ENCODE results near the gene ARSK. TPM values are rescaled to one million over a fixed set of nuclear protein-coding genes. Genes with fewer than 3 reads are reported as not detected.

Gene ARSK
- total and polyA plus RNA-seq, 2 donors from 2014 or later: 4.5 to 5.9 TPM

- no peaks in the 10 kb centered on the region for H3K36me3 ChIP-seq (ENCODE audit: control insufficient read depth in 2 of 3, insufficient read depth in 3 of 3, low read length in 3 of 3)
- intact Hi-C loops (cut with DNase I): no loop called here
- no peak overlapping the region for H3K4me3 ChIP-seq (ENCODE audit: low read length in 3 of 3)
- no peaks in the 10 kb centered on the region for H3K27me3 ChIP-seq (ENCODE audit: control insufficient read depth, insufficient read depth, low read length)
- no peak overlapping the region for H3K9ac ChIP-seq (ENCODE audit: low read length in 3 of 3)
- no peak for DNase-seq
- FAIRE-seq: no peak
- H3K27ac ChIP-seq (ENCODE audit: low read depth in 2 of 2, low read length in 2 of 2): no peak overlapping the region
- H3K4me1 ChIP-seq (ENCODE audit: control insufficient read depth in 2 of 3, insufficient read depth in 2 of 3, low read depth in 1 of 3, low read length in 3 of 3): no peaks in the 10 kb centered on the region
- TF ChIP-seq, protein P1, sequence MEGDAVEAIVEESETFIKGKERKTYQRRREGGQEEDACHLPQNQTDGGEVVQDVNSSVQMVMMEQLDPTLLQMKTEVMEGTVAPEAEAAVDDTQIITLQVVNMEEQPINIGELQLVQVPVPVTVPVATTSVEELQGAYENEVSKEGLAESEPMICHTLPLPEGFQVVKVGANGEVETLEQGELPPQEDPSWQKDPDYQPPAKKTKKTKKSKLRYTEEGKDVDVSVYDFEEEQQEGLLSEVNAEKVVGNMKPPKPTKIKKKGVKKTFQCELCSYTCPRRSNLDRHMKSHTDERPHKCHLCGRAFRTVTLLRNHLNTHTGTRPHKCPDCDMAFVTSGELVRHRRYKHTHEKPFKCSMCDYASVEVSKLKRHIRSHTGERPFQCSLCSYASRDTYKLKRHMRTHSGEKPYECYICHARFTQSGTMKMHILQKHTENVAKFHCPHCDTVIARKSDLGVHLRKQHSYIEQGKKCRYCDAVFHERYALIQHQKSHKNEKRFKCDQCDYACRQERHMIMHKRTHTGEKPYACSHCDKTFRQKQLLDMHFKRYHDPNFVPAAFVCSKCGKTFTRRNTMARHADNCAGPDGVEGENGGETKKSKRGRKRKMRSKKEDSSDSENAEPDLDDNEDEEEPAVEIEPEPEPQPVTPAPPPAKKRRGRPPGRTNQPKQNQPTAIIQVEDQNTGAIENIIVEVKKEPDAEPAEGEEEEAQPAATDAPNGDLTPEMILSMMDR (IDR thresholded peaks at IDR 0.05; ENCODE audit: borderline replicate concordance, extremely low read depth, insufficient read depth): no peak
- no peaks in the 10 kb centered on the region for H3K9me3 ChIP-seq (ENCODE audit: control insufficient read depth in 2 of 3, insufficient read depth in 1 of 3, low read length in 3 of 3)
These were observed 17.1 kb downstream of the ARSK start for GRCh38 chr5:95572016-95572415.

DNA sequence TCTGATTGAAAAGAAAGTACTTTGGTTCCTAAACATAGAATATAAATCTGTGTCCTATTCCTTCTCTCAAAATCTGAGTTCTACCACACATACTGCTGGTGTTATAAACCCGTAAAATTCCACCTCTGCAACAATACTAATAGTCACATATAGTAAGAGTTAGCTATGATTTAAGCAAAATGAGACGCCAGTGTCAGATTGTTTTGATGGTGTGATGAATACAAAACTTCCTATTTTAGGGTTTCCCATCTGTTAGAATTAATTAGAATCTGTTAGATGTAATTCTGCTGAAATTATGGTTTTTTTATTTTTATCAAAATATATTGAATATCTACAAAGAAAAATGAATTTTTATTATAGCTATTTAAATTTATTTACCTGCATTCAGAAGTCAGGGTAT lies 26.7 kb downstream of the ARSK start:
- Histone ChIP-seq H3K4me3 (ENCODE audit: low read length in 3 of 3) (no peak overlapping the region), H3K4me1 (ENCODE audit: control insufficient read depth in 2 of 3, insufficient read depth in 2 of 3, low read depth in 1 of 3, low read length in 3 of 3) (no peaks in the 10 kb centered on the region), H3K9me3 (ENCODE audit: control insufficient read depth in 2 of 3, insufficient read depth in 1 of 3, low read length in 3 of 3) (no peaks in the 10 kb centered on the region), H3K36me3 (ENCODE audit: control insufficient read depth in 2 of 3, insufficient read depth in 3 of 3, low read length in 3 of 3) (no peaks in the 10 kb centered on the region), H3K9ac (ENCODE audit: low read length in 3 of 3) (no peak overlapping the region), H3K27ac (ENCODE audit: low read depth in 2 of 2, low read length in 2 of 2) (no peak overlapping the region), H3K27me3 (ENCODE audit: control insufficient read depth, insufficient read depth, low read length) (no peaks in the 10 kb centered on the region)
- TF ChIP-seq, protein P1 (IDR thresholded peaks at IDR 0.05; ENCODE audit: borderline replicate concordance, extremely low read depth, insufficient read depth): no peak
- FAIRE-seq (no peak), DNase-seq (no peak)
- intact Hi-C loops (cut with DNase I): no loop called here

DNA sequence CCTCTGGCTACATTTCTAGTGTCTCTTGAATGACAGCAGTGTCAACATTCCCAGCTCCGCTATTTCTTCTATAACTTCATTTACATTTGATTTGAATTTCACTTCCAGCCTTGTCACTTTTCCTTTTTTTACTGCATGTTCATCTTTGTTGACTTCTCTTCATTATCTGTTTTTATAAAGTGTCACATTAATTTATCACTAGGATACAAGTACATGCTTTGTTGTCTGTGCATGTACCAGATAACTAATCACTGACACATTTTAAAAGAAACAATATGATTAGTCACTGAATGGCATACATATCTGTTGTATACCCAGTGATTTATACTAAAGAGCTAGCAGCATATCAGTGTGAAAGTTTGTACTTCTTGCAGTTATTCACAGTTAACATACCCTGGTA lies 29.1 kb downstream of the ARSK start:
- Histone ChIP-seq H3K4me1 (ENCODE audit: control insufficient read depth in 2 of 3, insufficient read depth in 2 of 3, low read depth in 1 of 3, low read length in 3 of 3) (no peaks in the 10 kb centered on the region), H3K9me3 (ENCODE audit: control insufficient read depth in 2 of 3, insufficient read depth in 1 of 3, low read length in 3 of 3) (no peaks in the 10 kb centered on the region), H3K36me3 (ENCODE audit: control insufficient read depth in 2 of 3, insufficient read depth in 3 of 3, low read length in 3 of 3) (no peaks in the 10 kb centered on the region), H3K27me3 (ENCODE audit: control insufficient read depth, insufficient read depth, low read length) (no peaks in the 10 kb centered on the region), H3K4me3 (ENCODE audit: low read length in 3 of 3) (no peak overlapping the region), H3K9ac (ENCODE audit: low read length in 3 of 3) (no peak overlapping the region), H3K27ac (ENCODE audit: low read depth in 2 of 2, low read length in 2 of 2) (no peak overlapping the region)
- TF ChIP-seq, protein P1 (IDR thresholded peaks at IDR 0.05; ENCODE audit: borderline replicate concordance, extremely low read depth, insufficient read depth): no peak
- intact Hi-C loops (cut with DNase I): no loop called here
- DNase-seq (no peak), FAIRE-seq (no peak)

GRCh38 chr5:95590880-95591279 lies 36.0 kb downstream of the ARSK start:
- H3K36me3 ChIP-seq (ENCODE audit: control insufficient read depth in 2 of 3, insufficient read depth in 3 of 3, low read length in 3 of 3): no peaks in the 10 kb centered on the region
- intact Hi-C loops (cut with DNase I): no loop called here
- no peak for FAIRE-seq
- no peak overlapping the region for H3K4me3 ChIP-seq (ENCODE audit: low read length in 3 of 3)
- H3K27me3 ChIP-seq (ENCODE audit: control insufficient read depth, insufficient read depth, low read length): no peaks in the 10 kb centered on the region
- H3K9me3 ChIP-seq (ENCODE audit: control insufficient read depth in 2 of 3, insufficient read depth in 1 of 3, low read length in 3 of 3): no peaks in the 10 kb centered on the region
- TF ChIP-seq, protein P1 (IDR thresholded peaks at IDR 0.05; ENCODE audit: borderline replicate concordance, extremely low read depth, insufficient read depth): no peak
- DNase-seq: no peak
- H3K27ac ChIP-seq (ENCODE audit: low read depth in 2 of 2, low read length in 2 of 2): no peak overlapping the region
- no peak overlapping the region for H3K9ac ChIP-seq (ENCODE audit: low read length in 3 of 3)
- H3K4me1 ChIP-seq (ENCODE audit: control insufficient read depth in 2 of 3, insufficient read depth in 2 of 3, low read depth in 1 of 3, low read length in 3 of 3): no peaks in the 10 kb centered on the region

Measured in kidney (tissue), 14 donors.